ENCODE measurements around the gene GATAD2A.
"Not testable (repeated sequence)": the region's sequence is repeated elsewhere in the genome, so short reads cannot be mapped to it uniquely, and the experiment has no call there.

GATAD2A gene

DNA sequence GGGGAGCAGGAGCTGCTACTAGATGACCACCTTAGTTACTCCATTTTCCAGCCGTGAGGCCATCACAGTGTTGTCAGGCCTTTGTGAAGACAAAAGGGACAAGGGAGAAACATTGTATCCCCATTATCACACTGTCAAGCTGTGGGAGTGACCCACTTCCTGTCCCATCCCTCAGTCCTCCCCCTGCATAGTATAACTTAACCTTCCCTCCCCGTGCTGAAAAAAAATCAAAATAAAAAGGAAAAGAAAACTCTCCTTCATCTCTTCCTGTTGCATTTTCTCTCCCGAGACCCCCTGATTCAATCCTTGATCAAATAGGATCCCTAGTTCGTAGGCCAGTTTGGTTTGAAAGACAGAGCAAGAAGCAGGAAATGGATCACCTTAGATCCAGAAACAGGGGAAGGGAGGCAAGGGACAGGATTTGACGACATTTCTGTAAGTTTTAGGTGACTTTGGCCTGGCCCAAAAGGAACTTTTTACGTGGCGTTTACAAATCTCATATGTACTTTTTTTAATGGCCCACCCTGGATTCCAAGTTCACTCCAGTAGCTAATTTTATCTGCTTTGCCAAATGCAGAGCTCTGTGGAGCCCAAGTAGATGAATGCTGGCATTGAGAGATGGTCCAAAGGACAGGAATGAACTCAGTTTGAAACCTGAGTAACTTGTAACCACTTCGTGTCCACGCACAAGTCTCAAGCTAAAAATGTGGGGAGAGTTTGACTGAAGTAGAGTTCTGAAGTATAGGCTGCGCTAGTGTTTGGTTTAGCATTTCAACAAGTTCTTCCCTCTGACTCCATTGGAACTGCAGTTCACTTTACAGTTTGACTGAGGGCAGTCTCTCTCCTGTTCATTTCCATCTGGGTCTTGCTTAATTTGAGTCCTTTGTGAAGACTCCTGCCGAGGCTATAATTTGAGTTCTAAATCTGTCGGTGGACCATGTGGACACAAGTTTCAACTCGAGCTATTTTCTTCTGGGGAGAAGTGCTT lies 16.6 kb upstream of the GATAD2A start:
- DNase-seq: no peak

DNA sequence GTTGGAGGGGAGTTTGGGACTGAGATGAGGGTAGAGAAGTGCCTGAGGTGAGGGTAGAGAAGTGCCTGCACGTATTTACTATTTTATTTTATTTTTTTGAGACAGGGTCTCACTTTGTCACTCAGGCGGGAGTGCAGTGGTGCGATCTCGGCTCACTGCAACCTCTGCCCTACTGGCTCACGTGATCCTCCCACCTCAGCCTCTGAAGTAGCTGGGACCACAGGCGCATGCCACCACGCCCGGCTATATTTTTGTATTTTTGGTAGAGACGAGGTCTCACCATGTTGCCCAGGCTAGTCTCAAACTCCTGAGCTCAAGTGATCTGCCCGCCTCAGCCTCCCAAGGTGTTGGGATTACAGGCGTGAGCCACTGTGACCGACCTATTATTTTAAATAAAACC lies 15.8 kb upstream of the GATAD2A start:
- not testable (repeated sequence) for DNase-seq

DNA sequence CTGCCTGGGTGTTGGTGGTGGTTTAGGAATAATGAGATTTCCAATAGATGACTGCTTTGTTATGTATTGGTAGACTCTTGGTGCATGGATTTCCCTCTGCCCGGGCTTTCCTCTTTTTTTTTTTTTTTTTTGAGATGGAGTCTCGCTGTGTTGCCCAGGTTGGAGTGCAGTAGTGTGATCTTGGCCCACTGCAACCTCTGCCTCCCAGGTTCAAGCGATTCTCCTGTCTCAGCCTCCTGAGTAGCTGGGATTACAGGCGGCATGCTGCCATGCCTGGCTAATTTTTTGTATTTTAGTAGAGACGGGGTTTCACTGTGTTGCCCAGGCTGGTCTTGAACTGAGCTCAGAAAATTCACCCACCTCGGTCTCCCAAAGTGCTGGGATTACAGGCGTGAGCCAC lies 11.1 kb upstream of the GATAD2A start:
- not testable (repeated sequence) for DNase-seq

DNA sequence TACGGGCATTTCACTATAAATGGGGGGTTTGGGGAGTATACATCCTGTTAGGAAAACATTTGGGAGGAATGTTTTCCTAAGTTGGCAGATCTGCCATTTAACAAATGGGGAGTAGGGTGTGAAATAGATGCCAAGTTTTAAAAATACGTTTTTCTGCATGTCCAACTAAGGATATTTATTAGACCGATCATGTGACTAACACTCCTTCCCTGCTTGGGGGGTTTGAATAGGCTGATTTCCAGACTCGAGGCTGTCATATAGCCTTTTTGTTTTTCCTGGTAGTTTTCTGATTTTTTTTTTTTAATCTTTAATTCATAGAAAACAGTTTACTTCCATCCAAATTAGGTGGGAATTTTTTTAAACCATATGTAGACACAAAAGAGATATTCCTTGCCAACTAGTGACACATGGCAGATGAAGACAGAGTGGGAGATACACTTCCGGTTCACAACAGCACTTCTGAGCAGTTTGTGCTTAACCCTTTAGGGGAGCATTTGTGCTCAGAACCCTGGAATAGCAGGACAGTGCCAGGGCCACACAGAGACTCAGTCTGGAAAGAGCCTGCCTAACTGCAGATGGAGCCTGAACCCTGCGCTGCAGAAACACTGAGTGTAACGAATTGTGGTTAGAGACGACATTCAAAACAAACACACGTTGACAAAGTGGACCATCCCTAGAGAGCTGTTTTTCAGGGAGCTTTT lies 5.6 kb upstream of the GATAD2A start:
- no peak for DNase-seq

DNA sequence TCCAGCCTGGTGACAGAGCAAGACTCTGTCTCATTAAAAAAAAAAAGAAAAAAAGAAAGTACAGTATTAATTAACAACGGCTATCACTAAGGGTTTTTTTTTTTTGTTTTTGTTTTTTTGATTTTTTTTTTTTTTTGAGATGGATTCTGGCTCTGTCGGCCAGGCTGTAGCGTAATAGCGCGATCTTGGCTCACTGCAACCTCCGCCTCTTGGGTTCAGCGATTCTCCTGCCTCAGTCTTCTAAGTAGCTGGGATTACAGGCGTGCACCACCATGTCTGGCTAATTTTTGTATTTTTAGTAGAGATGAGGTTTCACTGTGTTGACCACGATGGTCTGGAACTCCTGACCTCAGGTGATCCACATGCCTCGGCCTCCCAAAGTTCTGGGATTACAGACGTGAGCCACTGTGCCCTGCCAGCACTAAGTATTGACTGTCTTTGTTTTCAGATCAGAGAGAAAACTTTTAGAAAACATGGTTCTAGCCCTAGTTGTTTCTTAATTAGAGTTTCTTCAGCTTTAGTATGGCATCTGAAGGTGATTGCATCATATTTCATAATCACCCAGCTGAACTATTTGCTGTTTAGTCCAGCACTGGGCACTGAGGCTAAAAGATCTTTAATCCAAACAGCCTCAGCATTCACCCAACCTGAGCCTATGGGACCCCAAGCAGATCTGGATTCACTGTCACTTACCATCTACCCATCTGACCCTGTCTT lies 2.7 kb upstream of the GATAD2A start:
- DNase-seq: no peak

DNA sequence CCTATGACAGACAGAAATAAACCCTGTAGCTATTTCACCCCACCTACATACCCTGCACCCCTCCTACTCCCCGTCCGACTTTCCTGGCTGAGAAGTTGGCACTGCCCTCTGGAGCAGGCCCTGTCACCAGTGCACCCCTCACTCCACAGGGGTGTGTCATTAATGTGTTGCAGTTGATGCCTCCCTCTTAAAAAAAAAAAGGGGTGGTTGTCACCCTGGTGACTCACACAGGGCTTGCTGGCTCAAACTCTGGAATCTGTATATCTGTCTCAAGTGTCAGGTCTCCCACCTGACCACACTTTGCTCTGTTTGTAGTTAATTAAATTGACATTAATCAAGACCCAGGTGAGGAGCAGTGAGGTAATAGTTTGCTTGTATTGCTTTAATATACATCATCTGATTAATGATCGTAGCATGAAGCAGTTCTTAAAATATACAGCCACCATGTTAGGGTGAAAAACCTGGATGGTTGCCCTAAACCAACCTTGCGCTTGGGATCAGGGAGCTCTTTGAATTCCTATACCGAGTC lies 2.0 kb upstream of the GATAD2A start:
- DNase-seq: peak; percentile 48

DNA sequence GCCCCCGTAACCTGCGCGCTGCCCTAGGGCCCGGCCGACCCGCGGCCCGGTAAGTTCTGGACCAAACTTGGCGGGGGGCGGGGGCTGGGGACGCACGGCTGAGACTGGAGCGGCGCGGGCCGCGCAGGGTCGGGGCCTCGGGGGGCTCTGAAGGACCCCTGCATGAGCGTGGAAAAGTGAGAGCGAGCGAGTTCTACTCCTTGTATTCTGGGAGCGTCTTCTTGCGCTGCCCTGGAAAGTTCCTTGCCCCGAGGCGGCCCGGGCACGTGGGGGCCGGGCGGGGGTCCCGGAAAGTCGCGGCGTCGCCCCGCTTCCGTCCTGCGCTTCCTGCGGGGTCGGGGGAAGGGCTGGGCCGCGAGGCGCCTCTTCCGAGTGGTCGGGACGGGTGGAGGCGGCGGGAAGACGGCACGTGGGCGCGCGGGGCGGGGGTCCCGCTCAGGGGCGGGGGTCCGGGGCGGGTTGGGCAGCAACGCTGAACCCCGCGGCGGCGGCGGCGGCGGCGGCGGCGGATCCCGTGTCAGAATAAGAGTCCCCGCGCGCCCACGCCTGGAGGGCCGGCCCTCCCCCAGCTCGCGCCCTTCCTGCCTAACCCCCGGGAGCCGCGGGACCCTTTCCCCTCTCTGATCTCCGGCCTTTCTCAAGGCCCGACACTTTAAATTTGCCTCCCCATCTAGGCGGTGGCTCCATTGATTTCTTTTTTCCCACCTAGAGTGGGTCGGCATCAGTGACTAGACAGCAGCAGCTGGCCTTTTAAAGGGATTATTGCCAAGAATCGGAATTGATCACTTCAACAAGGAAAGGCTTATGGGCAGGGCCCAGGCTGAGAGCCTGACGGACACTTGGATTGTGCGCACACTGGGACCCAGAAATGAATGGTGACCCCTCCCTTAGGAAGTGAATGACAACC lies 749 bp downstream of the GATAD2A start:
- peak; percentile 60 for DNase-seq

DNA sequence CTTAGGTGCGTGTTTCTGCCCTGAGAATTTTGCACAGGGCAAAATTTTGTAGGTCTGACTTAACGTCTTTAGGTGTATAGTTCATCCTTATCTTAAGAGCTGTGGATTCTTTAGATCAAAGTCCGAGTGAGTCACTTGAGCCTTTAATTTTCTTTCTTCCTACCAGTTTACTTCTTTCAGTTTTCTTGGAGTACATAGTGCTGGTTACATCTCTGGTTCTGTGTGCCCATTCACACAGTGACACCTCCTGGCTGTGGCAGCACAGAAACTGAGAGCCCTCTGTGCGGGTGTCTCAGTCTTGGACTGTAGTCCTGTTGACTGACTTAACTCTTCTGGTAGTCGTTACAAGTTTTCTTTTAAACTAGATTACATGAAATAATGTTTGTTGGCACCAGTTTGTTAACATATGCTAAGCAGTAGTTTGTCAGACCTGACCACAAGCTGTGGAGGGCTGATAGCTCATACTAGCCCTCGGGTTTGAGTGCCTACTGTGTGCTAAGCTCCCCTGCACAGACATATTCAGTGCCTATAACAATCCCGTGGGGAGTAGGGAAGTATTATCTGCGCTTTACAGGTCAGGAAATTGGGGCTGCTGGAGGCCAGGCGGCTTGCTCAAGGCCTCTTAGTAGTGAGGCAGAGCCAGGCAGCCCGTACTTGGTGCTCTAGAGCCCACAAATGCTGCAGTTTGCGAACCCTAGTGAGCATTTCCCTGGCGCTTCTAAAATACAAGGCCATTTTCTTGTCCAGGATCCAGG lies 1.6 kb downstream of the GATAD2A start:
- no peak for DNase-seq

DNA sequence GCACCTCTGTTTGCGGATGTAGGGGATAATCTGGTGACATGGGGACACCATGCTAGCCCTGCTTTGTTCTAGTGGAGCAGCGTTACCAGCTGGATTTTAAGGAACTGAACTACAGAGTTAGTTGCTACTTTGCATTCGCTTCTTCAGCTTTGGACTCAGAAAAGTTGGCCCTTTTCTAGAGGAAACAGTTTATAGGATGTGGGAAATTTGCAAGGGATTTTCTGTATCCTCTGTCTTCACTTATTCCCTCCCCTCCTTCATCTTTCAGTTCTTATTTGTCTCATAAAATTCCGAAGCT lies 2.1 kb downstream of the GATAD2A start:
- DNase-seq: no peak

DNA sequence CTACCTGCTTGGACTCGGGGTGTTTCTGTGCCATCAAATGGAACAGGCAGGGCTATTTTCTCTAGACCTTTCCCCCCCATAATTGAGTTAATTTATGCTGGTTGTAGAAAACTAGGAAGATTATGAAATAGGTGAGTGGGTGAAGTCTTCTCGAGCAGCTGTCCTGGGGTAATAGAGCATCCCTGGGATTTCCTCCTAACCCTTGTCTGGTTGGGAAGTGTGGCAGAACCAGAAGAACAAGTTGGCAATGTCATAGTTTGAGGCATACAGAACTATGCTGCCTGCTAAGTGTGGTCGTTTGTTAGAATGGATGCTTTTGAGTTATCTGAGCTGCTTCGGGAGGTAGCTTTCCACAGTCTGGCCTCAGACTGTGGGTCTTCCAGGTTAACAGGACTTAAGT lies 3.7 kb downstream of the GATAD2A start:
- DNase-seq: no peak

DNA sequence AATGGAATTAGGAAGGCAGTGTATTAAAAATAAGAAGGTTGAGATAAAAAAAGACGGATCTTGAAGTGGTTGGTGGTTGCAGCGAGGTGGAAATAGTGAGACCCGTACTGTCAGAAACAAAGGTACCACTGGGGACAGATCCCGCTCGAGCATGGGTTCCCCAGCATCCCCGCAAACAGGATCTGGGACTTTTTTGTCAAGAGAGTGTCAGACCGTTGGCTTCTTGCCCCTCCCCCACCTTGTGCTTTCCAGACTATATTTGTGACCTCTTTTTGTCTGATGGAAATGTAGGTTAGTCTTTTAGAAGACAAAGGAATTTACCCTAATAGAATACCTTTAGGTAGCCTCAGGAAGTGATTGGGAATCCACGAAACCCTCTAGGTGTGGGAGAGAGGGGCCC lies 4.2 kb downstream of the GATAD2A start:
- no peak for DNase-seq

DNA sequence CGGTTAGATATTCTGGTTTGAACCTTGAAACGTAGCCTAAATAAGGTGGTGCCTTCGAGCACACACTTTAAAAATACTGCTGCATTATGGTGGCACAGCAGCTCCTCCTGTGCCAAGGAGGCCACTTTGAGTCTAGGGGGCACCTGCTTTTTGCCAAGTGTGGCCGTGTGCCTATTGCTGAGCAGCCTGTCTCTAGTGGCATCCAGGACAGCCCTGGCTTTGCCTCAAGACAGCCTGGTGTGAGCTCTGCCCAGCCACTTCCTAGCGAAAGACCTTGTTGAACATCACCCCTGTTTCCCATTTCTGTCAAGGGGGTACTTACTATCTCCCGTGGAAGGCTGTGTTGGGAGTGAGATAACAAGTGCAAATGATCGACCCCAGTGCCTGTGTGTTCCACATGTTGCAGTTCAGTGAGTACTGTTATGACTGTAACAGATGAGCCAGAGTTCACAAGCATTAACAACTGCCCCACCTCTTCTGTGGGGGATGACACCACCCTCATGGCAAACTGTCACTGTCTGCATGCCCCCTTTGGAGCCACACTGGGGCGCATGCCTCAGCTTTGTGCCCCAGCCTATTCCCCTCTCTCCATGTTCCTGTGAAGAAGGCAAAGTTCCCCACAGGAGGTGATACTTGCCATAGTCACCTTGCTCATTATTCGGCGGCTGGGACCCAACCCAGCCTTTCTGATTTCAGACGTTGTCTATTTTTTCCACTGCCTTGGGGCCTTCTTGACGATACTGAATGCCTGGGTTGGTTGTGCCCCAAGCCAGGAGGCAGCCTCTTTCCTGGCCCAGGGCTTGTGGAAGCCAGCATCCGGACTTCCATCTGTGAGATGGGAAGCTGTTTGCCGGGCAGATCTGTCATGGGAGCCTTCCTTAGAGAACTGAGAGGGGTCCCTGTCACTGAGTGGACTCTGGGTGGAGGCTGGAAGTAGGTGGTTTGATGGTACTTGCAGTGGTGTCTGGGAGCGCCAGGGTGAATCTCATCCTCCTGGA lies 5.4 kb downstream of the GATAD2A start:
- no peak for DNase-seq

DNA sequence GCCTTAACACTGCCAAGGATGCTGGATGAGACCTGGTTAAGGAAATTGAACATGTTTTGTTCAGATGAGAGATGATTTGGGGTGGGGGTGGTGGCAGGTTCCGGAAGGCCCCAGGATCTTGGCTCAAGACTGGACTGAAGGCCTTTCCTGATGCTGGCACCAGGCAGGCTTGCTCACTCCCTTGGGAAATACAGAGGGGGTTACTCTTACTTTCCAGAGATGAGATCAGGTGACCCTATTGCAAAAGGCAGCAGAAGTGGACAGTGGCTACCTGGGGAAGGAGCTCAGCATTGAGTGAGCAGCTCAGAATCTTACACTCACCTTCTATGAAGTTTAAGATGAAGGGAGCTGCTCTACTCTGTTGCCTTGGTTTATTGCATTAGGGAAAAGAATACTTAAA lies 10.8 kb downstream of the GATAD2A start:
- DNase-seq: no peak

DNA sequence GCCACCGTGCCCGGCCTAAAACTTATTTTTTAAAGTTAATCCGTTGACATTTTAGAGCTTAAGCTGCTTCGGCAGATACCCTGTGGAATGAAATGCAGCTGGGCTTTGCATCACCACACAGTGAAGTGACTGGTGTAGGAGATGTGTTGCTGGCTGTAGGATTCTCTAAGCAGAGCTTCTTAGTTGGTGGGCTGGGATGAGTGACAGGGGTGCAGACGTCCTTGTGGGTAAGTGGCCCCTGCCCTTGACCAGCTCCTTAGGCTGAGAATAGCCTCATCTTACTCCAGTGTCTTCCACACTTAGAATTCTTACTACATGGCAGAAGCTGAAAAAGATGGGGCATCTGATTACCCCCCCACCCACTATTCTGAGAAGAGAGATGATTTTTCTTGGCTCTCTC lies 11.6 kb downstream of the GATAD2A start:
- DNase-seq: no peak

DNA sequence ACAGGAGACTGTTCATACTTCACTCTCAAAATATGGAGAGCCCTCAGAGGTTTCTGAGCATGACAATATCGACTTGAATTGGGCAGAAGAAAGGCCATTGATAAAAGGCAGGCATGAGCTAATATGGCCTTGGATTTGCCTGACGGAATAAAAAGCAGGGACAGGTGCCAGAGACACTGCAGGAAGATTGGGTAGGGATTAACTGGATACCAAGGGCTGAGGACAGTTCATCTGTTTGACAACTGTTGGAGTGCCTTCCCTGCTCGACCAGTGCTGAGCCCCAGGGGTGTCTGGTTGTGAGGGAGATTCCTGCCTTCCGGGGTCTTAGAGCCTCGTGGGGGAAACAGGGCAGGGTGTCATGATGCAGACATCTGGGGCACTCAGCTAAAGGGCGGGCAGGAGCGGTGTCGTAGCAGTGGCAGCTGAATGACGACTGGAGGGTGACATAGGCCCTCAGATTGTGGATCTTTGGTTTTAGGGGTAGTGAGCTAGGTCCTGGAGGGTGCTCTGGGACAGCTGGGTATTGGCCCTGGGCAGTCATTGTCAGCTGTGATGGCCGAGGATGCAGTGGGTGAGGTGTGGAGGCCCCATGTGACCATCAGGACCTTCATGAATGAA lies 12.3 kb downstream of the GATAD2A start:
- no peak for DNase-seq

DNA sequence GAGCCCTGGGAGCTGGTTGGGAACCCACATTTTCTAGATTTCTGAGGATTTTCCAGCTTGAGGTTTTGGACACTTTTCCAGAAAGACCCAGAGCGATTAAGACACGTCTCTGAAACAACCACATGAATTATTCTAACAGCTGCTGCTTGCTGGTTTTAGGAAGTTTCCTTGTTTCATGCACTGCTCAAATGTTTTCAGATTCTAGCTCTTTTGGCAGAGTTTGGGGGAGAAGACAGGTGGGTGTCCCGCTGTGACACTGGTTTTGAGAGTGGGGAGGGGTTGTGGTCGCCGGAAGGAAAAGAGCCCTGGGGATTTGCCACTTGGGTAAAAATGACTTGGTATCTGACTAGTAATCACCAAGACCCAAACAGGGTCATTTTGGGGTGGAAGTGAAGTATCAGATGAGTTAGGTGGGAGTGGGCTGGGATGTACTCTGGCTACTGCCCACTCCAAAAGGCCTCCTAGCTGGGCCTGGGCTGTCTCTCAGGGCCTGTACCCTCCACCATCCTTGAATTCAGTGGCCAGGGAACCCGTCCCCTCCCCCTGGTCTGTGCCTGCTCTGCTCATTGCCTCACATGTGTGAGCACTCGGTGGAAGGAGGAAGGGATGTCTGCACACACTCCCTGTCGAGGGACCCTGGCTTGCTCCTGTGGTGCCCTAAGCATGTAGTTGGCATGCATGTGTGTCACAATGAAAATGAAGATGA lies 13.2 kb downstream of the GATAD2A start:
- DNase-seq: no peak

DNA sequence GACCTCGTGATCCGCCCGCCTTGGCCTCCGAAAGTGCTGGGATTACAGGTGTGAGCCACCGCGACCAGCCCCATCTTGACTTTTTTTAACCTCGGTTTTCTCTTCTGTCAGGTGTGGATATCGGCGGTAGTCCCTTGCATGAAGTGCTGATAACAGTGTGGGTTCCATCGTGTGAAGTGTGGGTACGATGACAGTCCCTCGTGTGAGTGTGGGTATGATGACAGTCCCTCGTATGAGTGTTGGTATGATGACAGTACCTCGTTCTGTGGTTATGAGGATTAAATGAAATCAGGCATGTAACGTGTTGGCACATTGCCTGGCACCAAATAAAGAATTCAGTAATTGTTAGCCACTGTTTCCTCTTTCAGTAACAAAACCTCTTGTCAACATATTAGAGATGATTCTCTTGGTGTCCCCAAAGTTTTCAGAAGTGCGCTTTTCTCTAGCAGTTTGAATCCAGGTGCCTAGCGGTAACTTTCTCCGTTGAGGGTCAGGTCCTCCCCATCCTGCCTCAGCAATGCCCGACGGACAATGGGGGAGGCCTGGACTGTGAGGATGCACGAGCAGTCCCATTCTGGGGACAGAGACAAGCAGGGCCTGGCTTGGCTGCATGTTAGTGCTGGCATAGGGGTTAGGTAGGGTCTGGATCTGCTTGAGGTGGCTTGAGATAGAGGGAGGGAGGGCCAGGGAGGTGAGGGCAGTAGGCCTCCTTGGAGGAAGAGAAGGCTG lies 15.3 kb downstream of the GATAD2A start:
- DNase-seq: no peak

DNA sequence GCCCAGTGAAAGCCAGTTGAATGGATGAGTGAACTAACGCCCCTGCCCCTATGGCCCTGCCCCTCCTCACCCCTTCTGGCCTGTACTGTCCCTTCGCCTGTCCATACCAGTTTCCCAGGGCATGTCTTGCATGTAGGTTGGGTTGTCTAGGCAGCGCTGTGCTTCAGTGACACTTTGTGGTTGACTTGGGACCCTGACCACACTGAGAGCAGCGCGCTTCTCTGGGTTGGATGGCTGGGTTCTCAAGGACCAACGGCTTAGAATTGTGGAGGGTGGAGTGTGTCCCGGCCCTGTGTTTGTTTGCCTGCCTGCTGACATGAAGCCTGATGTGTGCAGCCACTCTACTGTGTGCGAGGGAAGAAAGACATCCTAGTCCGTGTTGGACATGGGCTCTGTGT lies 15.8 kb downstream of the GATAD2A start:
- DNase-seq: no peak
